EH (cell line): ENCODE data around the gene ATP13A2.

Source experiments
- DNase-seq: peaks from one replicate; pipeline ENCODE4 v3.0.0-alpha.2; 2015; ENCODE audit warnings: low read depth

ATP13A2 gene, protein sequence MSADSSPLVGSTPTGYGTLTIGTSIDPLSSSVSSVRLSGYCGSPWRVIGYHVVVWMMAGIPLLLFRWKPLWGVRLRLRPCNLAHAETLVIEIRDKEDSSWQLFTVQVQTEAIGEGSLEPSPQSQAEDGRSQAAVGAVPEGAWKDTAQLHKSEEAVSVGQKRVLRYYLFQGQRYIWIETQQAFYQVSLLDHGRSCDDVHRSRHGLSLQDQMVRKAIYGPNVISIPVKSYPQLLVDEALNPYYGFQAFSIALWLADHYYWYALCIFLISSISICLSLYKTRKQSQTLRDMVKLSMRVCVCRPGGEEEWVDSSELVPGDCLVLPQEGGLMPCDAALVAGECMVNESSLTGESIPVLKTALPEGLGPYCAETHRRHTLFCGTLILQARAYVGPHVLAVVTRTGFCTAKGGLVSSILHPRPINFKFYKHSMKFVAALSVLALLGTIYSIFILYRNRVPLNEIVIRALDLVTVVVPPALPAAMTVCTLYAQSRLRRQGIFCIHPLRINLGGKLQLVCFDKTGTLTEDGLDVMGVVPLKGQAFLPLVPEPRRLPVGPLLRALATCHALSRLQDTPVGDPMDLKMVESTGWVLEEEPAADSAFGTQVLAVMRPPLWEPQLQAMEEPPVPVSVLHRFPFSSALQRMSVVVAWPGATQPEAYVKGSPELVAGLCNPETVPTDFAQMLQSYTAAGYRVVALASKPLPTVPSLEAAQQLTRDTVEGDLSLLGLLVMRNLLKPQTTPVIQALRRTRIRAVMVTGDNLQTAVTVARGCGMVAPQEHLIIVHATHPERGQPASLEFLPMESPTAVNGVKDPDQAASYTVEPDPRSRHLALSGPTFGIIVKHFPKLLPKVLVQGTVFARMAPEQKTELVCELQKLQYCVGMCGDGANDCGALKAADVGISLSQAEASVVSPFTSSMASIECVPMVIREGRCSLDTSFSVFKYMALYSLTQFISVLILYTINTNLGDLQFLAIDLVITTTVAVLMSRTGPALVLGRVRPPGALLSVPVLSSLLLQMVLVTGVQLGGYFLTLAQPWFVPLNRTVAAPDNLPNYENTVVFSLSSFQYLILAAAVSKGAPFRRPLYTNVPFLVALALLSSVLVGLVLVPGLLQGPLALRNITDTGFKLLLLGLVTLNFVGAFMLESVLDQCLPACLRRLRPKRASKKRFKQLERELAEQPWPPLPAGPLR

GRCh38 chr1:17011439-17012307 lies at the start of gene ATP13A2:
Gene ATP13A2 (minus strand): TSS chr1:17011928. CDS start chr1:17011738, 190 bp downstream.
- peak; percentile 72 for DNase-seq

DNA sequence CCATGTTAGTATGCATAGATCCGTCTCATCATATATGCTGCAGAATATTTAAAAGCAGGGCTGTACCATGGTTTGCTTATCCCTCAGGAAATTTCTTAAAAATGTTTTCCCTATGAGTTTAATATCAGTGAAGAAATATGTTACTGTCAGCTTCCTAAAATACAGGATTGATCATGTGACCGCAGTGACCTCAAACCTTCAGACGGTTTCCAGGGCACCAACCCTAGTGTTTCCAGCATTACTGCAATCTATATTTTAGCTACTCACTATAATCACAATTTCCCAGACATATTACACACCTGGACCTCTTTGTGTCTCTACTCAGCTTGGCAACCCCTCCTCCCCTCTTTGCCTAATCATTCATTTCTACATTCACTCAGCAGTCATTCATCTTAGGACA lies 49.8 kb upstream of the ATP13A2 start:
- DNase-seq, result no peak

DNA sequence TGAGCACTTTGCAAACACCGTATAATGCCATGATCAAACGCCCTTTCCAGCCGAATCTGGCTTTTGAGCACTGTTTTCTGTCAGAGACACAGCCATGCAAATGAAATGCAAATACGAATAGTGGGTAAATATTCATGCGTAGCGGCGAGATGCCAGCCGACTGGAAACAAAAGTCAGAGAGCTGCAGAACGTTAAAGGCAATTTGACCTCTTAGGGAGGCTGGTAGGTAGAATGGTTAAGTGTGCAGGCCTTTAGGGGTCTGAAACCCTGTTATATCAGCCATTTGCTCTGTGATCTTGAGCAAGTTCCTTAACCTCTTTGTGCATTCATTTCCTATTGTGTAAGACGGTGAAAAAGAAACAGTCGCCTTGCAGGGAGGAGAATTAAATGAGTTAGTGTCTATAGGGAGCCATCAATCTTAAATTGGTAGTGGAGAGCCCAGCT lies 48.6 kb upstream of the ATP13A2 start:
- DNase-seq, result no peak

- peak; percentile 77 for DNase-seq
Observed at GRCh38 chr1:17059391-17060305, 47.9 kb upstream of the ATP13A2 start.

GRCh38 chr1:17056551-17056950 lies 44.8 kb upstream of the ATP13A2 start:
- no peak for DNase-seq

DNA sequence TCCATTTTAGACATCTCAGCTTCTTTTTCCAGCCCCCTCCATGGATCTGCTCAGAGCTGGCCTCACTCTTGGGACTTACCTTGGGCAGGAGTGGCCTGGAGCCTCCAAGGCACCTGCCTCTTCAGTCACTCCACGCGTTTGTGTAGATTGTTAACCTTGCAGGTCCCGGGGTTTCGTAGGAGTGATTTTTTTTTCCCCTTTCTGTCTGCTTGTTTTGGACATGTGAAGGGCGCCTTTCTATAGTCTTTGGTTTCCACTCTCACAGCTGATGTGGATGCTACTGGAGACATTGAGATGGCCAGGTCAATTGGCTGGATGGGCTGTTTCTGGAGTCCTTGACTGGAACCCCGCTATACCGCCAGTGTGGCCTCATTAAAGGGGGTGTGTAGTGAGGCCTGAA lies 44.1 kb upstream of the ATP13A2 start:
- DNase-seq, result no peak

DNA sequence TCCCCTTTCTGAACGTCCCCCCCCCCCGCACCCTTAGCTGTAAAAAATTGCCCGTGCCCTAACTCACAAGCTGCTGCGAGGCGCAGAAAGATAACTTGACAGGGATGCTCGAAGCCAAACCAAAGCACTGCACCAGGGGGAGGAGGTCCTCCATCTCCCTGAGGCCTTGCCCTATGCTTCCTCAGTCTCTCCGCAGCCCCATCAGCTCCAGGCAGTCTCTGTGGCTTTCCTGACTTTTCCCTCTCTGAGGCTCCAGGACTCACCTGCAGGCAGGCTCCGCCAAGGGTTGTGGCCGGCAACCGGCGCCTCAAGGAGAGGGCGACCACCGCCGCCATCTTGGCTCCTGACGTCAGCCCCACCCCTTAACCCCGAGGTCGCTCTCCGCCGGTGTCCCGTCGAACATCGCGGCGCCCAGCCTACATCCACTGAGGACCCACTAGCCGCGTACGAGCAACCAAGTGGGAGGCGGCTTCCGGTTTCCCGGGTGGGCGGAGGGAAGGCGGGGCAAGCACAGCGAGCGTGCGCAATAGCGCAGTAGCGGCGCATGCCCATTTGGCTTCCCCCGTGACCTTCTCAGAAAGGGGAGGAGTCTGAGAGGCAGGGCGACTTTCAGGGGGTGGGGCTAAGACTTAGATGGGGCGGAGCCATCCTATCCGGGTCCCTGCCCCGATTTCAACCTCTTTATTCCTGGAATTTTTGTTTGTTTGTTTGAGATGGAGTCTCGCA lies 42.1 kb upstream of the ATP13A2 start, which contains the start of gene SDHB:
TSS of gene SDHB (minus strand) at position 348 of the 726 bp plus-strand sequence. CDS start at position 335, 13 bp downstream.
- DNase-seq, result peak; percentile 98

GRCh38 chr1:17053086-17053684 lies 41.5 kb upstream of the ATP13A2 start:
- no peak for DNase-seq

DNA sequence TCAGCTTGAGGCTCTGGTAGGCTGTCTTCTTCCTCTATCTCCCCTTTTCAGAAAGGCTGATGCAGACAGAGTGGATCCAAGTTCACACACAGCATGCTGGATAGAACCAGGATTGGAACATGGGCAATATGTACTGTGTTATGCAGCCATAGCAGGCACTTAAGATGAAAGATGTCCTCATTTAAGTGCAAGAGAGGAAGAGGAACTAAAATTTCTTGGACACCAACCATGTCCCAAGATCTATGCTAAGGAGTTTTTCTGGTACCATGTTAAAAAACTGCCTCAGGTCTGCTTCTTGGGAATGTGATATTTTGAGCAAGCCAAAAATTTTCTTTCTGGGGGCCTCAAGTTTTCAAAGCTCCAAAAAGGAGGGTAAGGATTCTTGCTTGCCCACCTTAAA lies 40.9 kb upstream of the ATP13A2 start:
- no peak for DNase-seq

- no peak for DNase-seq
Observed at GRCh38 chr1:17052038-17052437, 40.3 kb upstream of the ATP13A2 start.

DNA sequence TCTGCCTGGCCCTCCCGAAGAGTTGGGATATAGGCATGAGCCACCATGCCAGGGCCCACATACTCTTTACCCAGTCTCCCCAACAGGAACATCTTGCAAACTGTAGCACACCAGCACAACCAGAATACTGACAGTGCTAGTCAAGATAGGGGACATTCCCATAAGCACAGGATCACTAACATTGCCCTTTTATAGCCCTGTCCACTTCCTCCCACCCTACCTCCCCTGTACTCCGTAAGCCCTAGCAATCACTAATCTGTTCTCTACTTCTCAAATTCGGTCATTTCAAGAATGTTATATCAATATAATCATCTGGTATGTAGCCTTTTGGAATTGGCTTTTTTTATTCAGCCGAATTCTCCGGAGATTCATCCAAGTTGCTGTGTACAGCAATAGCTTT lies 36.2 kb upstream of the ATP13A2 start:
- no peak for DNase-seq

DNA sequence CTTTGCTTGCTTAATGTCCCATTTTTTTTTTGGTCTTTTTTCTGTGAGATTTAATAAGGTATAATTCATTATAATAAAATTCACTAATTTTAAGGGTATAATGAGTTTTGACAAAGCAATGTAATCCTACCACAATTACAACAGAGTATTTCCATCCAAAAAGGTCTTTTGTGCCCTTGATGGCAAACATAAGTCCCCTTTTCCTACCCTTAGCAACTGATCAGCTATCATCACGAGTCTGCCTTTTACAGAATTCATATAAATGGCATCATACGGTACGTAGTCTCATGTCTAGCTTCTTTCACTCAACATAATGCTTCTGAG lies 34.6 kb upstream of the ATP13A2 start:
- DNase-seq, result no peak

DNA sequence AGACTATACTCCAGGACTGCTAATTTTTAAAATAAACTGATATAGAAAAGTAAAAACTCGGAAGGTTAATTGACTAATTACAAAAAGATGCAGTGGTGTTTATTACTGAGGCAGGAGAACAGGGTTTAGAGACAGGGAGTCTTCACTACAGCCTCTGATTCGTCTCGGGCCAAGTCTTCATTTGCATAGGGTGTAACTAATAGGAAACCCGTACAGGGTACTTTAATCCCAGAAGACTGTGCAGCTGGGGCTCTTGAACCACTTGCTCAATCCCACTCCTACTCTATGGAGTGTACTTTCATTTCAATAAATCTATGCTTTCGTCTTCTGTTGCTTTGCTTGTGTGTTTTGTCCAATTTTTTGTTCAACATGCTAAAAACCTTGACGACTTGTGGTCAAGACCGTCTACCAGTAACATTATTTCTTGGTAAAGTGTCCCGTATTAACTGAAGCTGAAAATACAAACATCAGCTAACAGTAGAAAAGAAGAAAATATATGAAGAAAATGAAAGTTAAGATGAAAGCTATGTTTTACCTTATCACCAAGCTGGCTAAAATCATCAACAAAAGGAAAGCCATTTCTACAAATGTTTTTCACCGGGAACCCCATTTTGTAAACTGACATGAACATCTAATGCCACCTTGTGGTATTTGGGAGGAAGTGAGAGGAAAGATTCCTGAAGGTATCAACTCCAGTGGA lies 34.1 kb upstream of the ATP13A2 start:
- peak; percentile 71 for DNase-seq

DNA sequence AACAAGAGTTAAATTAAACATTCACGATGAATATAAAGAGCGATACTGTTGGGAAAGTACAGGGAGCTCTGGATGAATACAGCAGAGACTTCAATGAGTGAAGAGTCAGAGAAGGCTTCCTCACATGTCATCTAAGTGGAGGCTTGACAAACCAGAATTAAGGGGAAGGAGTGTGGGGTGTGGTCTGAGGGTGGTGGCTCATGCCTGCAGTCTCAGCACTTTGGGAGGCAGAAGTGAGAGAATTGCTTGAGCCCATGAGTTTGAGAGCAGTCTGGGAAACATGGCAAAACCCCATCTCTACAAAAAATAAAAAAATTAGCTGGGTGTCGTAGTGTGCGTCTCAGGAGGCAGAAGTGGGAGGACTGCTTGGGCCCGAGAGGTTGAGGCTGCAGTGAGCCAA lies 33.4 kb upstream of the ATP13A2 start:
- no peak for DNase-seq

GRCh38 chr1:17043676-17044075 lies 31.9 kb upstream of the ATP13A2 start:
- no peak for DNase-seq

DNA sequence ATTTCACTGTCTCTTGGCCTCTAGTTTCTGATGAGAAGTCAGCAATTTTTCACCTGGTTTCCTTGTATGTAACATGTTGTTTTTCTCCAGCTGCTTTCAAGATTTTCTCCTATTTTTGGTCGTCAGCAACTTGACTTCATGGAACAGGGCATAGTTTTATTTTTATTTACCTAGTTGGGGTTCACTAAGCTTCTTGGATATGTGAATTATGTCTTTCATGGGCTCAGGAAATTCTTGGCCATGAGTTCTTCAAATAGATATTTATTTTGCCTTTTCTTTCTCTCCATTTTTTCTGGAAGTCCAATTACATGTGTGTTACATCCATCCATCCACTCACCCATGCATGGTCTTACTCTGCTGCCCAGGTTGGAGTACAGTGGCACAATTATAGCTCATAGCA lies 28.4 kb upstream of the ATP13A2 start:
- no peak for DNase-seq

- DNase-seq, result no peak
Observed at GRCh38 chr1:17039522-17039921, 27.8 kb upstream of the ATP13A2 start.

GRCh38 chr1:17033481-17033880 lies 21.8 kb upstream of the ATP13A2 start:
- DNase-seq, result no peak

GRCh38 chr1:17032741-17033140 lies 21.0 kb upstream of the ATP13A2 start:
- no peak for DNase-seq
